Mesothelial cell of epicardium (in vitro differentiated cells): Measurements from ENCODE around the gene DVL1. TPM values are rescaled to one million over a fixed set of nuclear protein-coding genes. Genes with fewer than 3 reads are reported as not detected.

ENCODE experiments used
- DNase-seq, 2 experiments: peaks; one replicate each; pipeline ENCODE4 v3.0.0; 2021; ENCODE audit warnings: low spot score in 2 of 2; ENCODE audit not compliant: unreplicated experiment in 2 of 2
- H3K27ac Mint-ChIP-seq: 2 replicates; pipeline ENCODE4 v1.8.0; 2021; ENCODE audit warnings: mixed read lengths
- H3K27me3 Mint-ChIP-seq: 2 replicates; pipeline ENCODE4 v1.8.0; 2021; ENCODE audit warnings: low read depth, mixed read lengths
- H3K36me3 Mint-ChIP-seq: 2 replicates; pipeline ENCODE4 v1.8.0; 2021; ENCODE audit warnings: mixed read lengths
- H3K4me1 Mint-ChIP-seq: 2 replicates; pipeline ENCODE4 v1.8.0; 2021; ENCODE audit warnings: mixed read lengths
- H3K4me3 Mint-ChIP-seq: 2 replicates; pipeline ENCODE4 v1.8.0; 2021; ENCODE audit warnings: mild to moderate bottlenecking, moderate library complexity, mixed read lengths
- H3K9me3 Mint-ChIP-seq: 2 replicates; pipeline ENCODE4 v1.8.0; 2021; ENCODE audit warnings: mixed read lengths
- total RNA-seq: library from RNA; stranded (reverse); gene quantifications from 3 replicates; pipeline ENCODE4 v1.2.1, GENCODE V29; 2021
- TF ChIP-seq, protein P1 (sequence below): fragments of 200-600 bp; sonication (generic); IDR thresholded peaks from one replicate; pipeline ENCODE4 v1.5.0; 2021; ENCODE audit warnings: antibody characterized with exemption; ENCODE audit not compliant: unreplicated experiment

DVL1 gene
- total RNA-seq, 1 donor from 2014 or later = 54.5 TPM

DNA sequence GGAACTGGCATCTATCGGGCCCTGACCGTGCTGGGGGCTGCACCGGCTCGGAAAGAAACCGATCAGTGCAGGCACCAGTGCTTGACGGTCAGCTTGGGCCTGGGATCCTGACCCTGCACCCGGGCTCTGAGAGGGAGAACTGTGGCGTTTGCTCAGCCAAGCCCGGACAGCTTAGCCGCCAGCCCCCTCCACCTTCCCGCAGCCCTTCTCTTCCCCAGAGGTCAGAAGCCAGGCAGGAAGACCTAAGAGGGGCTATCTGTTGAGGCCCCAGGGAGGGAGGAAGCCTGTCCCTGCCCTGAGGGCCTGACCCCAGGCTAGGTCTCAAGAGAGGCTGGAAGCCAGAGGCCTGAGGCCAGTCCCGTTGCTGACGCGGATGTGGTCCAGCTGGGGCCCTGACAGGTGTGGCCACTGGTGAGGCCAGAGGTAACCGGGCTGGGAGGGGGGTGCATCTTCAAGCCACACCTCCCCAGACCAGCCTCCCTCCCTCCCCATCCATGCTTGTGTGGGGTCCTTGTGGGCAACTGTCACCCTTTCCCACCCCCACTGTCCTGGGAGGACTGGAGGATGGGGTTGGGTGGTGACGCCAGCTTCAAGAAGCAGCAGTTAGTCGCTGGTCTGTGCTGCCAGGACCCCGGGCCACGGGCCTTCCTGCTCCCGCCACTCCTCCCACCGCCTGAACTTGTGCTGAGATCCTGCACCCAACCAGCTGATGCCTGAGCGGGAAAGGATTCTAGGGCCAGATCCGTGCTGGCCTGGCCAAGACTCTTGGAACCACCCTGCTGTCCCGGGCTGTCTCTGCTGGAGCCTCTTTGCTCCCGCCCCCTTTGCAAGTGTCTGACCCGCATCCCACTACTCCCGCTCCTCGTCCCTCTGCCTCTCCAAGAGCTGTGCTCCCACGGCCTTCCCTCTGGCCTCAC lies 2.6 kb upstream of the DVL1 start:
- H3K36me3 Mint-ChIP-seq = peaks cover 2% of the 10 kb centered on the region
- H3K27me3 Mint-ChIP-seq = peaks cover 4% of the 10 kb centered on the region
- H3K4me3 Mint-ChIP-seq = peak overlapping the region; percentile 60
- H3K4me1 Mint-ChIP-seq = peaks cover 25% of the 10 kb centered on the region
- TF ChIP-seq, protein P1, sequence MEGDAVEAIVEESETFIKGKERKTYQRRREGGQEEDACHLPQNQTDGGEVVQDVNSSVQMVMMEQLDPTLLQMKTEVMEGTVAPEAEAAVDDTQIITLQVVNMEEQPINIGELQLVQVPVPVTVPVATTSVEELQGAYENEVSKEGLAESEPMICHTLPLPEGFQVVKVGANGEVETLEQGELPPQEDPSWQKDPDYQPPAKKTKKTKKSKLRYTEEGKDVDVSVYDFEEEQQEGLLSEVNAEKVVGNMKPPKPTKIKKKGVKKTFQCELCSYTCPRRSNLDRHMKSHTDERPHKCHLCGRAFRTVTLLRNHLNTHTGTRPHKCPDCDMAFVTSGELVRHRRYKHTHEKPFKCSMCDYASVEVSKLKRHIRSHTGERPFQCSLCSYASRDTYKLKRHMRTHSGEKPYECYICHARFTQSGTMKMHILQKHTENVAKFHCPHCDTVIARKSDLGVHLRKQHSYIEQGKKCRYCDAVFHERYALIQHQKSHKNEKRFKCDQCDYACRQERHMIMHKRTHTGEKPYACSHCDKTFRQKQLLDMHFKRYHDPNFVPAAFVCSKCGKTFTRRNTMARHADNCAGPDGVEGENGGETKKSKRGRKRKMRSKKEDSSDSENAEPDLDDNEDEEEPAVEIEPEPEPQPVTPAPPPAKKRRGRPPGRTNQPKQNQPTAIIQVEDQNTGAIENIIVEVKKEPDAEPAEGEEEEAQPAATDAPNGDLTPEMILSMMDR = no peak
- H3K9me3 Mint-ChIP-seq = no peaks in the 10 kb centered on the region
- DNase-seq = no peak
- peak overlapping the region; percentile 70 for H3K27ac Mint-ChIP-seq

DNA sequence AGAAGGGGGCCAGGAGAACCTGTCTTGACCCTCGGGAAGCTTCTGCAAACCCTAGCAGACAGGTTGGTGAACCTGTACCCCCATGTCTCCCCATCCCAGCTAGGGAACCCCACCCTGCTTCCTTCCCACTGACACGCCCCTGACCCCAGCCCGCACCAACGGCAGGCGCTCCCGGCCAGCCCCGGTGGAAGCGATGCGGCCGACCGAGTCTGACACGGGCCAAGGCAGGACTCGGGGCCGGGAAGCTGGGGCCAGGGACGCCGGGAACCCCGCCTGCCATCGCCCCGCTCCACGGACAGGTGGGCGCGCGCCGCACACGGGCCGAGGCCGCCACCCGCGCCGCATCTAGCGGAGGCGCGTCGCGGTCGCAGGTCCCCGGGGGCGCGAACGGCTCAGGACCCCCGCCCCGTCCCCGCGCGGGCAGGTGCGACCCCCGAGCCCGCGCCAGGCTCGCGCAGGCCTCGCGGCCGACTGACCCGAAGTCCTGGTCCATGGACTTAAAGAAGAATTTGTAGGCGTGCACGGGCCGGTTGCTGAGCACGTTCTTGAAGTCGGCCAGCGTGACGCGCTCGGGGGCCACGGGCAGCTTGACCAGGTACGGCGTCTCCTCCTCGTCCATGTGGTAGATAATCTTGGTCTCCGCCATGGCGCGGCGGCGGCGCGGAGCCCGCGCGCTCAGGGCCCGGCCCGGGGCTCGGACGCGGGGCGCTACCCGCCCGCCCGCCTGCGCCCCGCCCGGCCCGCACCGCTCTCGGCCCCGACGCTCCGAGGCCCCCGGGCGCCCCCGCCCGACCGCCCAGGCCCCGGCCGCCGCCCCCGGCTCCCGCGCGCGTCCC lies 580 bp downstream of the DVL1 start:
- Mint-ChIP-seq H3K4me3 (peak overlapping the region; percentile 73), H3K4me1 (peaks cover 23% of the 10 kb centered on the region), H3K27me3 (peaks cover 2% of the 10 kb centered on the region), H3K27ac (no peak overlapping the region), H3K36me3 (peaks cover 2% of the 10 kb centered on the region), H3K9me3 (no peaks in the 10 kb centered on the region)
- TF ChIP-seq, protein P1 = no peak
- no peak for DNase-seq

- TF ChIP-seq, protein P1 = peak; percentile 7
- Mint-ChIP-seq H3K4me1 (peaks cover 22% of the 10 kb centered on the region), H3K36me3 (peaks cover 2% of the 10 kb centered on the region), H3K4me3 (peak overlapping the region; percentile 73), H3K27ac (no peak overlapping the region), H3K27me3 (peaks cover 2% of the 10 kb centered on the region), H3K9me3 (no peaks in the 10 kb centered on the region)
- DNase-seq = no peak
Observed at GRCh38 chr1:1347663-1348419, 1.4 kb downstream of the DVL1 start.

- no peak for DNase-seq
- no peaks in the 10 kb centered on the region for H3K9me3 Mint-ChIP-seq
- H3K4me1 Mint-ChIP-seq = peaks cover 15% of the 10 kb centered on the region
- H3K27ac Mint-ChIP-seq = no peak overlapping the region
- H3K4me3 Mint-ChIP-seq = peak overlapping the region; percentile 73
- H3K36me3 Mint-ChIP-seq = no peaks in the 10 kb centered on the region
- TF ChIP-seq, protein P1 = peak; percentile 2
- no peaks in the 10 kb centered on the region for H3K27me3 Mint-ChIP-seq
Observed at GRCh38 chr1:1347026-1347595, 2.1 kb downstream of the DVL1 start.

GRCh38 chr1:1346501-1346890 lies 2.7 kb downstream of the DVL1 start:
- Mint-ChIP-seq H3K9me3 (no peaks in the 10 kb centered on the region), H3K27ac (no peak overlapping the region), H3K27me3 (no peaks in the 10 kb centered on the region), H3K4me3 (peak overlapping the region; percentile 44), H3K4me1 (peaks cover 12% of the 10 kb centered on the region), H3K36me3 (no peaks in the 10 kb centered on the region)
- DNase-seq = no peak
- TF ChIP-seq, protein P1 = no peak
